SK-N-MC (cell line): ENCODE measurements around the gene GOLGA2.

Experiments used
- EZH2 ChIP-seq: fragments of 200-600 bp; sonication (generic); IDR thresholded peaks from one replicate; pipeline ENCODE4 v1.6.1; 2017; ENCODE audit warnings: antibody characterized with exemption
- FOXP2 ChIP-seq: optimal IDR thresholded peaks from 2 replicates; pipeline ENCODE3; 2011; ENCODE audit warnings: mild to moderate bottlenecking, moderate library complexity; ENCODE audit not compliant: insufficient read depth; ENCODE audit errors: extremely low read length, control extremely low read depth
- POLR2AphosphoS5 ChIP-seq: IDR thresholded peaks from 2 replicates; pipeline ENCODE4 v1.6.1; 2012; ENCODE audit warnings: mild to moderate bottlenecking, low read depth, low read length, borderline replicate concordance

DNA sequence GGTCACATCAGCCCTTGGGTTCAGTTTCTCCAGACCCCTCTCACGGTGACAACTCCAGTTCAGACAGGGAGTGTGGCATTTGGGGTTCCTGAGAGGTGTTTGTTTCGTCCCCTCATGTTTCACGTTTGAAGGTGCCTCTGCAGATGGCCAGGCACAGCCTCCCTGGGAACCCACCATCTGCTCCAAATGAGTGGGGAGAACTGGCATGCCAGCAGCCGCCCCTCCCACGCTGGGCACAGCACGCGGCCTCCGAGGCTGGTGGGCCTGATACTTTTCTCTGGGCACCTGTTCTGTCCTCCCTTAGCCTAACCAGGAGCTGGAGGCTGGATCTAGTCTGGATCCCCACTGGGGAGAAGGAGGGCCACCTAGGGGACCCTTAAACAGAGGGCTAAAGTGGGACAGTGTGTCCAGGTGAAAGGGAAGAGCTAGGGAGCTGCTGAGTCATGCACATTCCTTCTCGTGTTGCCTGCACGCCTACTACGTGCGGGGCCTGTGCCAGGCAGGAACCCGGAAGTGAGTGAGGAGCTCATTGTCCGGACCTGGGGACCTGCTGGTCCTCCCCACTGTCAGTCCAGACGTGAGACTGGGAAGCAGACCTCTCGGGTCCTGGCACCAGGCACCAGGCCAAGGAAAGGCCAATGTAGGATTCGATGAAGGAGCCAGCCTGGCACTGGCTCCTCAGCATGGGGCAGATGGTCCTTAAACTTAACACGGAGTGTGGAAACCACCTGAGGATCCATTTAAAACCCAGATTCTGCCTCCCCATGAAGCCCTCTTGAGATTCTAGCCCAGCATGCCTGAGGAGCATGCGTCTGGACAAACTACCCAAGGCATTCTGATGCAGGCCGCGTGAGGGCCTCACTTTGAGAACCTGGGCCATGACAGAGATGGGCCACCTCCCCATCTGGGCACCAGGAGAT, 61.0 kb downstream of the GOLGA2 start:
- TF ChIP-seq POLR2AphosphoS5 (no peak), EZH2 (no peak), FOXP2 (no peak)
